Activated naive CD8-positive, alpha-beta T cell (primary cell): ENCODE measurements around the gene MYOCD.

Experiments
- H3K27ac Mint-ChIP-seq: one replicate; pipeline ENCODE4 v1.8.0; 2021; ENCODE audit warnings: mixed read lengths
- H3K27me3 Mint-ChIP-seq: one replicate; pipeline ENCODE4 v1.8.0; 2021; ENCODE audit warnings: mixed read lengths
- H3K36me3 Mint-ChIP-seq: one replicate; pipeline ENCODE4 v1.8.0; 2021; ENCODE audit warnings: mixed read lengths
- H3K4me1 Mint-ChIP-seq: one replicate; pipeline ENCODE4 v1.8.0; 2021; ENCODE audit warnings: low read depth, mixed read lengths
- H3K4me3 Mint-ChIP-seq: one replicate; pipeline ENCODE4 v1.8.0; 2021; ENCODE audit warnings: mild to moderate bottlenecking, mixed read lengths
- H3K9me3 Mint-ChIP-seq: one replicate; pipeline ENCODE4 v1.8.0; 2021; ENCODE audit warnings: low read depth, mixed read lengths

MYOCD gene

DNA sequence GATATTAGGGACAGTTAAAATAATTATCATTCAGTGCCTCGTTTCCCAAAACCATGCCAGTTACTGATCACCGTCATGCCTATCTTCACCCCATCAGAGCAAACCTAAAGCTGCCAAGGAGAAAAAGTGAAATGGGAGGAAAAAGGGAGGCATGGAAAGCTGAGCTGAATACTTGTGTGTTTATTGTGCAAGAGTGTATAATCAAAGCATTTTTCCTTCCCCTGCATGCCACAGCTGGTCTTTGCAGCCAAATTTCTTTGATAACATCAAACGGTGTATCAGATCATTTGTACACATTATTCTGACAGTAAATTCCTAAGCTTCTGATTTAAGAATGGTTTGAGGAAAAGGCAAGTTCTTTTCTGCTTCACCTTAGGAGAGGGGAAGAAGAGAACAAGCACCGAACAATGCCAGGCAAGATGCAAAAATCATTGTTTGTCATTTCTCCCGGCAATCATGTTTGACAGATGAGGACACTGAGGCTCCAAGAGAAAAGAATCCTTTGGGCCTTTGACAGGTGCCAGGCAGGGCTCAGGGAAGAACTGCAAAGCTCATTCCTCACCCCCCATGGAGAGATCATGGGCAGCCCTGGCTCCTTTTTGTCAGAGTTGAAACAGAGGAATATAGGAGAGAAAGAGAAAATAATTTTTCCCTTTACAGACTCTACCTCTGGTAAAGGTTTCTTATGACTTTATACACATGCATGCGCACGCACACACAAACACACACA, 72.2 kb downstream of the MYOCD start:
- H3K36me3 Mint-ChIP-seq = no peaks in the 10 kb centered on the region
- no peak overlapping the region for H3K27ac Mint-ChIP-seq
- no peaks in the 10 kb centered on the region for H3K9me3 Mint-ChIP-seq
- no peaks in the 10 kb centered on the region for H3K27me3 Mint-ChIP-seq
- no peak overlapping the region for H3K4me3 Mint-ChIP-seq
- no peaks in the 10 kb centered on the region for H3K4me1 Mint-ChIP-seq

DNA sequence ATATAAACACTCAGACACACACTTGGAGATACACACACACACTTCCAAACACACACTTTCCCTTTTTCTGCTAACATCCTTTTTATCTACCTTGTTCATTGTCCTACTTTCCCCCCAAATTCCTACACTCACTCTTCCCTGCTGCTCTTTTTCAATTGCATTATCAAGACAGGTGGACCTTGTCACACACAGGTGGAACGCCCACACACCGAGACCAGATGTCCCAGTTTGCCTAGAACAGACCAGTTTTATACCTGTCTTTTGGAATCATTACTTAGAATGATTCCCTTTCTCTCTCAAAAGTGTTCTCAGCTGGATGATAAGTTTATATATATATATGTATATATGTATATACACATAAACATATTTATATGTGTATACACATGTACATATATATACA, 72.9 kb downstream of the MYOCD start:
- H3K27ac Mint-ChIP-seq = no peak overlapping the region
- no peak overlapping the region for H3K4me3 Mint-ChIP-seq
- no peaks in the 10 kb centered on the region for H3K4me1 Mint-ChIP-seq
- no peaks in the 10 kb centered on the region for H3K27me3 Mint-ChIP-seq
- H3K36me3 Mint-ChIP-seq = no peaks in the 10 kb centered on the region
- no peaks in the 10 kb centered on the region for H3K9me3 Mint-ChIP-seq

DNA sequence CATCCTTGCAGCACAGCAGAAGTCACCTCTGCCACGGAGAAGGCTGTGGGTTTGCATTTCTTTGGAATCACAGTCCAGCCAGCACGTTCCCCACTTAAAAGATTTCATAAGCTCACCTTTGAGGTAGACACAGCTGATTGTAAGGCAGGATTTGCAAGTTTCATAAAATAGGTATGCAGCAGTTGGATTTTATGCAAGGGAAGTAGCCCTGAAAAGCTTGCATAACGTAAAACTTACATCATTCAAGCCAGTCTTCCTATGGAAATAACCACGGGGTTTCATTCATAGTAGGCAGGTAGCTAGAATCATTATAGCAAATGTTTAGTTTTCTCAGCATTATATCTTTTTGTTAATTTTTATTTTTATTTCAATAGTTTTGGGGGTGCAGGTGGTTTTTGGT, 73.8 kb downstream of the MYOCD start:
- Mint-ChIP-seq H3K9me3 (no peaks in the 10 kb centered on the region), H3K27me3 (no peaks in the 10 kb centered on the region)

GRCh38 chr17:12743046-12743445, 77.4 kb downstream of the MYOCD start:
- Mint-ChIP-seq H3K4me1 (no peaks in the 10 kb centered on the region), H3K9me3 (no peaks in the 10 kb centered on the region), H3K4me3 (no peak overlapping the region), H3K27ac (no peak overlapping the region), H3K36me3 (no peaks in the 10 kb centered on the region), H3K27me3 (peaks cover 10% of the 10 kb centered on the region)

More for the DNA sequence above, 73.8 kb downstream of the MYOCD start:
- Mint-ChIP-seq H3K4me3 (no peak overlapping the region), H3K36me3 (no peaks in the 10 kb centered on the region), H3K4me1 (no peaks in the 10 kb centered on the region), H3K27ac (no peak overlapping the region)

DNA sequence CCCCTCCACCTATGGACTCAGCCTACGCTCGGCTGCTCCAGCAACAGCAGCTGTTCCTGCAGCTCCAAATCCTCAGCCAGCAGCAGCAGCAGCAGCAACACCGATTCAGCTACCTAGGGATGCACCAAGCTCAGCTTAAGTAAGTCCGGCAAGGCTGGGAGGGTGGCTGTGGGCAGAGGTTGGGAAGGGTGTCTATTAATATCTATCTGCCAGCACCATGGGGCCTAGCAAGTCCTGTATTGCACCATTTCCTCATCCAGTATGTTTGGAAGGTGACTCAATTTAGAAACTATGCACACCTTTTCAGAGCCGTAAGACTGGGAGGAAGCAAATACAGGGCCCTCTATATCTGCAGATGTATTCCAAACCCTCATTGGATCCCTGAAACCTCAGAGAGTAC, 78.6 kb downstream of the MYOCD start:
- Mint-ChIP-seq H3K9me3 (no peaks in the 10 kb centered on the region), H3K27me3 (peaks cover 10% of the 10 kb centered on the region), H3K36me3 (no peaks in the 10 kb centered on the region), H3K27ac (no peak overlapping the region), H3K4me1 (no peaks in the 10 kb centered on the region), H3K4me3 (no peak overlapping the region)

DNA sequence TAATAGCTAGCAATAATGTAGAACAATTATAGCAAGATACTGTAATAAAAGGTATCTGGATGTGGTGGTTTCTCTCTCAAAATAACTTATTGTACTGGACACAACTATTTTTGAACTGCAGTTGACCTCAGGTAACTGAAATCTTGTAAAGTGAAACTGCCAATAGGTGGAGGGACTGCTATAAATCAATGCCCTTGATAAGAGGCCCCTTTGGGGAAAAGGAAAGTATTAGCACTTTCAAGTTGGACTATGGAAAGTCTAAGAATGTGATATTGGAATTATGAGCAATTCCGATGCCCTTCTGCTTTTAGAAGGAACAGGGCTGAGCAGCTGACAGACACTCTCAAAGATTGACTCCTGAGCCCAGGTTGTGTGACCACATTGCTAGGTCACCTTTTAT, 79.1 kb downstream of the MYOCD start:
- H3K27me3 Mint-ChIP-seq = peaks cover 10% of the 10 kb centered on the region
- H3K4me3 Mint-ChIP-seq = no peak overlapping the region
- H3K36me3 Mint-ChIP-seq = no peaks in the 10 kb centered on the region
- H3K9me3 Mint-ChIP-seq = no peaks in the 10 kb centered on the region
- no peak overlapping the region for H3K27ac Mint-ChIP-seq
- no peaks in the 10 kb centered on the region for H3K4me1 Mint-ChIP-seq

DNA sequence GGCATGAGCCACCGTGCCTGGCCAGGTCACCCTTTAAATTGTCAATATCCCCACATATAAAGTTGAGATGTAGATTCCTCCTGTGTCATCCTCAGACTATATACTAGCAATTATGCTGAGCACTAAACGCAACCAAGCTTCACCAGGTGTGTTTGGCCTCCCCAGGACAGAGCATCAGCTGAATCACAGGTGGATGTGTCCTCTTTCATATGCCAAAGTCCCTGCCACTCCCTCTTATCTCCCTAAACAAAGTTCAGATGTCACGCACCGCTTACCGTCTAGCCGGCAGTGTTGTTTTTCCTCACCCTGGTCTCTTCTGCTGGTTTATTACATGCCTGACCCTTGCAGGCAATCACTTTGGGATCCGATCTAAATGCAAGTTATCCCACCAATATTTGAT, 79.8 kb downstream of the MYOCD start:
- Mint-ChIP-seq H3K4me1 (no peaks in the 10 kb centered on the region), H3K27me3 (peaks cover 10% of the 10 kb centered on the region), H3K4me3 (no peak overlapping the region), H3K27ac (no peak overlapping the region), H3K9me3 (no peaks in the 10 kb centered on the region), H3K36me3 (no peaks in the 10 kb centered on the region)

DNA sequence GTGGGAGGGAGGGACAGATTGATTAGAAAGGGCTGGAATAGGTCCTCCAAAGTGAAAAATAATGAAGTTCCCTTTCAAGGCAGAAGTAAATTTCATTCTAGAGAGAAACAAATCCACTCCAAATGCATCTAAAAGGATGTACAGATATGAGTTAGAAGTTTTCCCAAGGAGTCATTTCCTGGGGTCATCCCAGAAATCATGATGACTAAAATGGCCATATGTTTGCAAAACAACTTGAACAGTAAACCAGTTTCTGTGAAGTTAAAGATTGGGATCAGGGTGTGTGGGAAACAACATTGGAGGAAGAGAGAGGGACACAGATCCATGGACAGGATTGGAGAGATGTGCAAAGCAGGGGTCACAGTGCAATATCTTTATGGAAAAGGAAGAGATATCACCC, 91.1 kb downstream of the MYOCD start:
- no peak overlapping the region for H3K27ac Mint-ChIP-seq
- H3K4me3 Mint-ChIP-seq = no peak overlapping the region
- H3K9me3 Mint-ChIP-seq = no peaks in the 10 kb centered on the region
- H3K4me1 Mint-ChIP-seq = no peaks in the 10 kb centered on the region
- H3K27me3 Mint-ChIP-seq = no peaks in the 10 kb centered on the region
- H3K36me3 Mint-ChIP-seq = no peaks in the 10 kb centered on the region

GRCh38 chr17:12759090-12759489, 93.4 kb downstream of the MYOCD start:
- no peak overlapping the region for H3K27ac Mint-ChIP-seq
- no peak overlapping the region for H3K4me3 Mint-ChIP-seq
- H3K36me3 Mint-ChIP-seq = no peaks in the 10 kb centered on the region
- H3K9me3 Mint-ChIP-seq = no peaks in the 10 kb centered on the region
- no peaks in the 10 kb centered on the region for H3K4me1 Mint-ChIP-seq
- H3K27me3 Mint-ChIP-seq = no peaks in the 10 kb centered on the region

DNA sequence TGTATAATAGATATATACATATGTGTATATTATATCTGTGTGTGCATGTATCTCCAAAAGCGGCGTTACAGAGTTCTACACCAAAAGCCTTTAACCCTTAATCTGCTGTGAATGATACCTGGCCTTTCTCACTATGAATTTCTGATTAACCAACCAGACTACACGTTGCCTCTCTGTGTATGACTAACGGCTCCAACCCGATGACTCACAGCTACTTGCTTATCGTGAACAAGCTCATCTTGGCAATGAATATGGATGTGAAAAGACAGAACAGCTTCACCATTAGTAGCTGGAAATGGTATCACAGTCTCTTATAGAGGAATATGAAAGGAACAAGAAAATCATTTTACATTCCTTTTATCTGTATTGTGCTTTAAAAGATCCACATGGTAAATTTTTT, 99.9 kb downstream of the MYOCD start:
- no peak overlapping the region for H3K27ac Mint-ChIP-seq
- H3K4me1 Mint-ChIP-seq = no peaks in the 10 kb centered on the region
- H3K27me3 Mint-ChIP-seq = peaks cover 3% of the 10 kb centered on the region
- H3K9me3 Mint-ChIP-seq = no peaks in the 10 kb centered on the region
- H3K36me3 Mint-ChIP-seq = no peaks in the 10 kb centered on the region
- H3K4me3 Mint-ChIP-seq = no peak overlapping the region

DNA sequence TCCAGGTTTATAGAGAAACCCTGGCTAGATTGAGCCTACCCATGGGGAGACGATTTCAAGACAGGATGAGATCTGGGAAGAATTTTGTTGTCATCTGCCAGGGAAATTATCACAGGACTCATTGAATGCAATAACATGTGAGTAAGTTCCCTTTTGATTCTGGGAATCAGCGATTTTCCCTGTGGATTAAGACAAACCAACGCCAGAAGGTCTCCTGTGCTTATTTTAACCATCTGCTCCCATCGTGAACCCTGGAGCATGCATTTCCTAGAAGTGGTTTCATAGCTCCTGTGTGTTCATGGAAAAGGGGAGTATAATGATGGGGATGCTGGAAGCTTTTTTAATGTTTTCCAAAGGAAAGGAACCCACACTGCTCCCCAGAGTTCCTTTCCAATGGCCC, 102.6 kb downstream of the MYOCD start:
- H3K27ac Mint-ChIP-seq = no peak overlapping the region
- no peak overlapping the region for H3K4me3 Mint-ChIP-seq
- H3K4me1 Mint-ChIP-seq = no peaks in the 10 kb centered on the region
- no peaks in the 10 kb centered on the region for H3K36me3 Mint-ChIP-seq
- H3K9me3 Mint-ChIP-seq = no peaks in the 10 kb centered on the region
- peaks cover 3% of the 10 kb centered on the region for H3K27me3 Mint-ChIP-seq

- no peak overlapping the region for H3K4me3 Mint-ChIP-seq
- H3K4me1 Mint-ChIP-seq = no peaks in the 10 kb centered on the region
- peaks cover 3% of the 10 kb centered on the region for H3K27me3 Mint-ChIP-seq
- no peaks in the 10 kb centered on the region for H3K36me3 Mint-ChIP-seq
- H3K9me3 Mint-ChIP-seq = no peaks in the 10 kb centered on the region
- H3K27ac Mint-ChIP-seq = no peak overlapping the region
These were observed 104.3 kb downstream of the MYOCD start for GRCh38 chr17:12769981-12770380.

DNA sequence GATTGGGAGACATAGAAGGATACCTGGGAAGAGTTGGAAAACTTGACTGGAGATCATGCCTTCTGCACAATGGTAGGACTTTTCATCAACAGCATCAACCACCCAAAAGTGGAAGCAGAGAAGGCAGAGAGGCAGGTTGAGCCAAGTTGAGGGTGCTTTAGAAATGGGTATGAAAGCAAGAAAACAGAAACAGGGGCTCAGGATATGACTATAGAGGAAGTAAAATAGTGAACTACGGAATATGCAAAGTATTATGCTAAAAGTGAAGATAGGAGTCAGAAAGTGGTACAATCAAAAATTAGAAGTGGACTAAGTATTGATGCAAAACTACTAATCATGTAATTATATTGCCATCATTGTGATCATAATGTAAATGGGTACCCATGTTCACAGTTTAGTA, 107.5 kb downstream of the MYOCD start:
- Mint-ChIP-seq H3K4me1 (no peaks in the 10 kb centered on the region), H3K4me3 (no peak overlapping the region), H3K27ac (no peak overlapping the region), H3K36me3 (no peaks in the 10 kb centered on the region), H3K9me3 (no peaks in the 10 kb centered on the region), H3K27me3 (peaks cover 3% of the 10 kb centered on the region)

- H3K4me1 Mint-ChIP-seq = peaks cover 9% of the 10 kb centered on the region
These were observed 123.4 kb downstream of the MYOCD start for GRCh38 chr17:12789075-12789480.

GRCh38 chr17:12789481-12790248, 124.0 kb downstream of the MYOCD start, which contains the start of gene ARHGAP44:
TSS of gene ARHGAP44 (plus strand) at chr17:12789498. CDS start at chr17:12789839, 341 bp downstream.
- Mint-ChIP-seq H3K9me3 (no peaks in the 10 kb centered on the region), H3K27me3 (peaks cover 24% of the 10 kb centered on the region), H3K4me1 (peaks cover 9% of the 10 kb centered on the region), H3K36me3 (no peaks in the 10 kb centered on the region), H3K4me3 (peak within 1 kb of the TSS; percentile 76), H3K27ac (no peak within 1 kb of the TSS)

More at GRCh38 chr17:12789075-12789480, 123.4 kb downstream of the MYOCD start:
- peak overlapping the region; percentile 76 for H3K4me3 Mint-ChIP-seq
- no peak overlapping the region for H3K27ac Mint-ChIP-seq
- no peaks in the 10 kb centered on the region for H3K9me3 Mint-ChIP-seq
- H3K27me3 Mint-ChIP-seq = peaks cover 24% of the 10 kb centered on the region
- no peaks in the 10 kb centered on the region for H3K36me3 Mint-ChIP-seq
